GM03348 (cell line): ENCODE results near the gene EML5.
A peak's percentile ranks its signal among the peaks of the same experiment; 100 is the strongest.

Source experiments
- DNase-seq: peaks from one replicate; pipeline ENCODE4 v3.0.0; 2012; ENCODE audit warnings: low spot score

EML5 gene

DNA sequence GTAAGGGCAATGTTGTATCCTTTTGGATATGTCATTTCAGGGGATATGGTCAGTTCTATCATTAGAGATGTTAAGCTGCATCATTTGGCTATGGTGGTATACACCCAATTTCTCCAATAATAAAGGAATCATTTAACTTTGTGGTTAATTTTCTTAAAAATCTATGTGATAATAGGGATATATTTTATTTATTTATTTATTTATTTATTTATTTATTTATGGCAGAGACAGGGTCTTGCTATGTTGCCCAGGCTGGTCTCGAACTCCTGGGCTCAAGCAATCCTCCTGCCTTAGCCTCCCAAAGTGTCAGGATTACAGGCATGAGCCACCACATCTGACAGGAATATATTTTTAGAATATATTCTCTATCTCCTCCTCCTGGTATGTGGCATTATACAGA is 85.7 kb downstream of the EML5 start:
- DNase-seq, result no peak

DNA sequence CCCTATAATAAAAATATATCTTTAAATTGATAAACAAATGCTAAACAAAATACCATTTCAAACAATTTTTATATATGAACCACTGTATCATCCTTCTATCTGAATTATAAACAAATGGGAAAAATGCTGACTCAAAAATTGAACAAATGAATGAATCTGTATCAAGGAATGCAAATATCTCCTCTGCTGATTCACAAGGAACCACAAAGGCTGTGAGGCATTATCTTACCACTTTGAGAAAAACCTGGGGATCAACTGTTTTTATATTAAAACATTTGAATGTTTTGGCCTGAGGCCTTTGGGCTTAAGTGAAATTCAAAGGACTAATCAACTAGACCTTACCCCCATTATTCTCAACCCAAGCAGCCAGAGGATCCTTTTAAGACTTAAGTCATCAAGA is 86.3 kb downstream of the EML5 start:
- DNase-seq, result peak; percentile 5

DNA sequence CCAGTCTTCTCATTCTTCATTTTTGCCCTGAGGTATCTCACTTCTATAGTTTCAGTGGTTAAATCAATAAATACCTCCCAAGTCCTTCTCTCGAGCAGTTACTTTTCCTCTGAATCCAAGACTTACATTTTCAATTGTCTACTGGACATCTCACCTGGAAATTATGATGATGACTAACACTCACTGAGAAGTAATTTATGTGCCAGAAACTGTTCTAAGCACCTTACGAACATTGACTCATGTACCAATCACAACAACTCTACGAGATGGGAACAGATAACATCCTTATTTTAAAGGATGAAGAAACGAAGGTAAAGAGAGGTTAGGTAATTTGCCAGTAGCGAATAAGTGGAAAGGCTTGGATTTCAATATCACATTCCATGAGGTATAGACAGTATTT is 94.1 kb downstream of the EML5 start:
- DNase-seq, result no peak

DNA sequence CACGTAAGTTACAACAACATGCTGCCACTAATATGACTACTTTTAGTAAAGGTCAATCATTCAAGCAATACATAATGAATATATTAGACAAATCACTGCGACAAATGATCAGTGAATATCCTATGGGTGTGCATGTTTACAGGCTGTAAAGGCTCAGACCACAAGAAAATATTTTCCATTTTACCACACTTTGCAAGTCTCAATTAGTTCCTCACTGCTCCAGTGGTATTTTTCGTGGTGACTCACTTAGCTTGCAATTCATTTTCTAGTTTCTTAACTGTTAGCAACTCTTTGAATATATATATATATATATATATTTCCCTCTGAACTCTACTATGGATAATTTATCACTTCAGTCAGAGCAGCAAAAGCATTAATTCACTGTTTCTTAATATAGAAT is 96.9 kb downstream of the EML5 start:
- DNase-seq, result peak; percentile 5

DNA sequence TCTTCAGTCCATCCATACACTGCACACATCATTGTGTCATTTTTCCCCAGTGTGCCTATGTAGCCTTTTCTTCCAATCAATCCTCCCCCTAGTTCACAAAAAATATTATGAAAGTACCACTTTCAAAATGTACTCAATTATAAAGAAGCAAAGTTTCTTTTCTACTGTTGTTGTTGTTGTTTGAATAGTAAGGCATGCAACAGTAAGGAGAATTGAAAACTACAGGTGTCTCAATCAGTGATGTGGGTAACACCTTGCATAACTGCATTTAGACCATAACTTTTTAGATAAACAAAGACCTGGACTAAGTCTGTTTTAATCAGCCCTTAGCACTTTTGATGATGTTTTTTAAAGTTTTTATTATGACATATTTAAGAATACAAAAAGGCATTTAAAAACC is 104.4 kb downstream of the EML5 start:
- DNase-seq, result no peak

DNA sequence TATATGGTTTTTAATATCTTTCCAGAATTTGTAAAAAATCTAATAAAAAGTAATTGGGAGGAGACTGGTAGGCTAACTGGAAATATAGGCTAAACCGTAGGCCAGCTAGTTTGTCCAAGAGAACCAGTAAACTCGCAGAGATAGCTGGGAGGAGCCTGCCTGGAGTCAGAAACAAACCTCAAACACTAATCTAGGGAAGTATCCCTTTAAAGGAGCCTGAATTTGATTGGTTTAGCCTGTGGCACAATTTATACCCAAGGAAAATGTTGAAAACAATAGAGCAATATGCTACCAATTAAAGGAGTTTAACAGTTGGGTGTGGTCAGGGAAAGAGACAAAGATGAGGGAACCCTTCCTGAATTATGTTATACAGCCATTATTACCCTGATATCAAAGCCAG is 109.6 kb downstream of the EML5 start:
- no peak for DNase-seq

DNA sequence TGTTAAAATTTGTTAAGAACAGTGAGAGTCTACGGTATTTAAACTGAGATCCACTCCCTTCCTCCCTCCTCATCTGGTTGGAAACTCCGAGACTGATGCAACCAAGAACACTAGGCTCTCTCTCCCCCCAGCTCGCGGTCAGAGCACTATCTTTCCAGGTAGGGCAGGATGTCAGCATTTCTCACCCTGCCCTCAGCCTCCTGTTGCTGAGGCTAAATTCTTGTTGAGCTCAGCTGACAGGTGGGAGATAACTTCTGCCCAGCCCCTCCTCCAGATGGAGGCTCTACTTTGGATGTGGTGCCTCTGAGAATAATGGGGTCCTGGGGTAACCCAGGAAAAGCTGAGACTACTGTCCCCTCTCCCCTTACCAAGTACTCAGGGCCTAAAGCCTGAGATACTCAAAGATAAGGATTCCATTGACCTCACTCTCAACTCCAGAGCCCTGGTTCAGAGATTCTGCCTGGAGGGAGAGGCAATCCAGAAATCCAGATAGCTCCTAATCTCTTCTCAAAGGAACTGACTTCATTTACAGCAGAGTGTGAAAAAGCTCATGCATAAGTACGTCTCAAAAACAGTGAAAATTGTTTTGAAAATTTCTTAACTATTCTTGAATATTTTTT is 110.1 kb downstream of the EML5 start:
- no peak for DNase-seq

DNA sequence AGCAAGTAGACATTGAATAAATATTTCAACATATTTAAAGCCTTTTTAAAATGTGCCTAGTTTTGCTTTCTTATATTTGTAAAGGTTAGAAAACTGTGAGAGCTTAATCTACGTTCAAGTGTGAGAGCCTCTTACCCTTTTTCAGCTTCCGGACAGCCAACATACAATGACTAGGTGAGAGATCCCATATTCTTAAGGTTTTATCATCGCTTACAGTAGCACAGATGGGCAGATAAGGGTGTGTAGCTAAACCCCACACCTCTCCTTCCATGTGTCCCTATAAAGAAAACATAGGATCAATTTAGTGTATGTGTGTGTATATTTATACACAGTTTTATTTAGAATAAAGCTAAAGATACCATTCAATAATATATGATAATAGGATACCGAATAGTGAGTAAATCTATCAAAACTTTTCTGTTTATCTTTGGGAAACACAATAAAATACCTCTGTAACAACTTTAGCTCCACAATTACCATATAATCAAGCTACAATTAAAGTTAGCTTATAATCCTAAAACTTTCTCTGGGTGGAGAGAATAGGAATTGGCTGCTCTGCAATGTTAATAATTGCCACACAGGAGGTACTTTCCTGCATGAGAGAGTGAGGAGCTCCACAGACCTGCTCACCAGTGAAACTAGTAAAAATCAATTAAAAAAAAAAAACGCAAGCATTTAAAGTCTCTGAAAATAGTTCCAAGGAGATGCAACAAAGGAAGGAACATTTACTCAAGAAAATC is 110.8 kb downstream of the EML5 start:
- DNase-seq, result no peak

DNA sequence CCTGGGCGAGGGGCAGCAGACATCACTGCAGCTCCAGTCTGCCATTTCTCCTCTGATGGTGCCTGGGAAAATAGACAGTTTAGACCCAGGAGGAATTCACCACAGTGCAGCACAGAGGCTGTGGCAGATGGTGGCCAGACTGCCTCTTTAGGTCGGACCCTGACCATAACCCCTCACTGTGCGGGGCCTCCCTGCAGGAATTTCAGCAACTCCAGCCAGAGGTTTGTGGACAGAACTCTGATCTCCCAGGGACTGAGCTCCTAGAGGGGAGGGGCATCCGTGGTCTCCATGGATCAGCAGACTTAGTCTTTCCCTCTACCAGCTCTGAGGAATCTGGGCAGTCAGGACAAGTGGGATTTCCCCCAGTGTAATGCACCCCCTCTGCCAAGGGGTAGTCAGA is 123.4 kb downstream of the EML5 start:
- no peak for DNase-seq

DNA sequence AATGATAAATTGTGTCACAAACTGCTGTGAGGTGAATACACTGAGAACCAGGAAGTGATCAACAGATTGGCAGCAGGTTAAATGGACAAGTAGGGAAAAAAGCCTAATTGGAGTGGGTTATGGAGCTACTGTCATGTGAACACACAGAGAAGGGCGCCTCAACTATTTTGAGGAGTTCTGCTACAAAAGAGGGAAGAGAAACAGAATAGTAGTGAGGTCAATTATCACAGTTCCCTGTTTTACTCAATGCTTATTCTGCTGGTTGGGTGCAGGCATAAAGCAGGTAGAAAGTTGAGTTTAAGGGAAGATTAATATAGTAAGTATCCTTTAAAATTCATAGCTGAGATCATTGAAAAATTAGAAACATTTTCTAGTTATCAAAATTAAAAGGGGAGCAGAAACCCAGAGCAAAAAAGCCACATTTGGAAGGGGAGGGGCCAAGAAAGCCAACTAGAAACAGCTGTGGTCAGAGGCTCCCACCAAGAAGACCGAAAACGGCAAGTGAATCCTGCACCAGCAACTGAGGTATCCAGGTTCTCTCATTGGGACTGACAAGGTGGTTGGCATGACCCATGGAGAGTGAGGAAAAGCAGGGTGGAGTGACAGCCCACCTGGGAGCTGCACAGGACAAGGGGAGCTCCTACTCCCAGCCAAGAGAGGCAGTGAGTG is 124.2 kb downstream of the EML5 start:
- DNase-seq, result no peak

DNA sequence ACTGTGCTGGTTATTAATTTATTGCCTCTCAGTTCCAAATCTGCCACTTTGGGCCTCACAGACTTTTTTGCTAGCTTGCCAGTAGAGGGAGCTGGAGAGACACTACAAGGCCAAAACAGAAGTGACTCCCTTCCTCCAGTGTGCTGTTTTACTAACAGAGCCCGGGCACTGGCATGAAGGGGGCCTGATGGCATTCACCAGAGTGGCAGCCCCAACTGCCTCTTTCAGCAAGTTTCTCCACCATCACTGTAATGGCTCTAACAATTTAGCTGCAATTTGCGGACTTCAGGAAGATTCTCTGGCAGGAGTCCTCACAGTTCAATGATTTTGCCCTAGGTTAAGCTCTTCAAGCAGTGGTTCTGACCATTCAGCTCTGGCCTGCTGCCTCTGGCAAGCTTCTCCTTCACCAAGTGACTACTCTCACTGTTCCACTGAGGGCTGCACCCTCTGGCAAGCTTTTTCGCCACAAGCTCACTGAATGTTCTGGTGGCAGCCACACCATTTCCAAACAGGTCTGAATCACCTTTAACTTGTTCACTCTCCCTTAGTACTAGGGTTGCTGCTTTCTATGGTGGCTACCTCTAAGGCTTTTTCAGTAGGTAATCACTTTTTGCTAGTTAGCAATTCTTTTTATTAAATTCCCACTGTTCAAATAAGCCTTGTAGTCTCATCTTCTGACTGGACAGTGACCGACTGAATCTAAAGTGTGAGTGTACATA is 125.0 kb downstream of the EML5 start:
- DNase-seq, result peak; percentile 84

DNA sequence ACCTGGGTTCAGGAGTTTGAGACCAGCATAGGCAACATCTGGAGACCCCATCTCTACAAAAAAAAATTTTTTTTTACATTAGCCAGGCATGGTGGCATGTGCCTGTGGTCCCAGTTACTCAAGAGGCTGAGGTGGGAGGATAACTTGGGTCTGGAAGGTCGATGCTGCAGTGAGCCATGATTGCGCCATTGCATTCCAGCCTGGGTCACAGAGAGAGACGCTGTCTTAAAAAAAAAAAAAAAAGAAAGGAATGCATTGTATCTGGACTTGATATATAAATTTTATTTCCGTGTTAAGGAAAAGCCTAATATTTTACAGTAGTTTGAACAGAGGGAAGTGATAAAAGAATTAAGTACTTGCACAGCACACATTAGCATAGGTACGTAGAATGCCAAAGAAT is 132.7 kb downstream of the EML5 start:
- DNase-seq, result peak; percentile 14

DNA sequence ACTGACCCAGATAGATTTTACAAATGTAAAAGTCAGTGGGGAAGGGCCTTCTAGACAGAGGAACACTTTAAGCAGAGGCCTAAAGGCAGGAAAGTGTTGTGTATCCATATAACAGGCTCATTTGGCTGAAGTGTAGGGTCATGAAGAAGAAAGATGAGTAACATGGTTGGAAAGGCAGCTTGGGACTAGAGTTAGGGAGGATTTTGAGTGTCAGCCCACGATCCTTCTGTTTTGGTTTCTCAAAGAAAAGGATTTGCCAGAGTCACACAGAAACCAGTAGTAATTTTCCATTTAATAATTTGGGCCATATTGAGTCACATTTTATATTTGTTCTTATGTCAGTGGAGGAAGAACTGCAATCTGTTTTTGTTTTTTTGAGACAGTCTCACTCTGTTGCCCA is 153.5 kb downstream of the EML5 start:
- DNase-seq, result no peak

DNA sequence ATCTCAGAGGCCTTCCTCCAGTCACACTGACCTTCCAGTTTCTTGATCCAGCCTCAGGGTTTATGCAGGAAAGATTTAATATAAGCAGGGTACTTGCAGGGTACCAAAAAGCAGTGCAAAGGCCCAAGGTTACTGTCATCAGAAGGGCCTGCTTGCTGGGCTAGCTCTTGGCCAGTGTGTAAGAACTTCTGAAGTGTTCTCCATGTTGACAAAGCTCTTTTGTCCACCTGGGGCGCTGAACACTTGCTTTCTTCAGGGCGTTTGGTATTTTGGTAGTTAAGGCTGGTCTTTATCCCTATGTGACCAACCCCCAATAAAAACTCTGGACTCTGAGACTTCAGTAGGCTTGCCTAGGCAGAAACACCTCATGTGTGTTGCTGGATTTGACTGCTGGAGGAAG is 160.2 kb downstream of the EML5 start:
- no peak for DNase-seq

DNA sequence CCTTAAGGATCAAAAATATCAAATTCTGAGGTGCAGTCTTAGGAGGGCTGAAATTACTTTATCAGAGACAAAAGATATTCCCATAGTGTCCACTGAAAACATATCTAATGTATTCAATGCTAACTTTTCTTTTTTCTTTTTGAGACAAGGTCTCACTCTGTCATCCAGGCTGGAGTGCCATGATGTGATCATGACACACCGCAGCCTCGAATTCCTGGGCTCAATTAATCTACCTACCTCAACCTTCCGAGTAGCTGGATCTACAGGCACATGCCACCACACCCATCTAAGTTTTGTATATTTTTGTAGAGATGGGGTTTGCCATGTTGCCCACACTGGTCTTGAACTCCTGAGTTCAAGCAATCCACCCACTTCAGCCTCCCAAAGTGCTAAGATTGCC is 161.7 kb downstream of the EML5 start:
- no peak for DNase-seq

DNA sequence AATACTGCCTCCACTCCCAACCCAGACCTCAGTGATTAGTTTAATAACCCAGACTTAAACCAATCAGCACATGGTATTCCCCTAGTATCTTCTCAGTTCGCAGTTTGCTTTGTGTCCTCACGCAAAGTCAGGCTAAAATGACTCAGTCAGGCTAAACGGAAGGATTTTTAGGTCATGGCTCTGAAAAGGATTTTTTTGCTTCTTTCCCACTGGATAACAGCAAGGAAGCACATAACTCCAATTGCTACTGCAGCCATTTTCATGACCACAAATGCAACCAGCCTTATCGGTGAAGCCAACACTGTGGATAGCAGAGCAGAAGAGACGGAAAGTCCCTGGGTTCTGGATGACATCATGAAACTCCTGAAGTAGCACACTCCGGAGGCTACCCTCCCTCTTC is 162.2 kb downstream of the EML5 start:
- no peak for DNase-seq

DNA sequence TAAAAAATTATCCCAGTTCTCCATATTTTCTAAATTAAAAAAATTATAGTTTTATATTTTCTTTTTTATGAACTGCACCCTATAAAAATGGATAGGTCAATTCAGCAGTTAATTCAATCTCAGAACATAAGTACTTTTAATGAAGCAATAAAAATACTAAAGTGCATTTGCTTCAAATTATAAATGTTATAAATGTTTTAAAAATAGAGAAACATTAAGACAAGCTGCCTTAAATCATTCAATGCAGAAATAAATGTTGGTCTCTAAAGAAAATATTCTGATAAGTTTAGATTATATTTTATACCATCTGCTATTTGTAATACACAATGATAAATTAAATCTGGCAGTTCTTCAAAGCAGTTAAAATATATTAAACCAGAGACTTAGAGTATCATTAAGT is 164.3 kb downstream of the EML5 start:
- DNase-seq, result no peak

DNA sequence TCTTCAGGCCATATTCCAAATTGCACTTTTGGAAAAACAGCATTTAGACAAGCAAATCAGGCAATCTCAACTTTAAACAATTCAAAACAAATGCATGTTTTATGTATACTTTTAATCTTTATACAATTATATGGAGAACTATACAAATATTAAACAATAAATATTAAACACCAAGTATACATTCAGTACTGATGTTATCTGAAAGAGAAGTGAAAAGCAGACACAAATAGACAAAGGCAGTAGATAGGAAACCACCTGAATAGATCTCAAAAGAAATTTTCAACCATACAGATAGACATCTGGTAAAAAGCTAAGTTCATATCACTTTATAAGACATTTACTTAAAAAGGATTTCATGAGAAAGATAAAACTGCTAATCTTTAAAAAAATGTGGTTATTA is 164.7 kb downstream of the EML5 start:
- no peak for DNase-seq

DNA sequence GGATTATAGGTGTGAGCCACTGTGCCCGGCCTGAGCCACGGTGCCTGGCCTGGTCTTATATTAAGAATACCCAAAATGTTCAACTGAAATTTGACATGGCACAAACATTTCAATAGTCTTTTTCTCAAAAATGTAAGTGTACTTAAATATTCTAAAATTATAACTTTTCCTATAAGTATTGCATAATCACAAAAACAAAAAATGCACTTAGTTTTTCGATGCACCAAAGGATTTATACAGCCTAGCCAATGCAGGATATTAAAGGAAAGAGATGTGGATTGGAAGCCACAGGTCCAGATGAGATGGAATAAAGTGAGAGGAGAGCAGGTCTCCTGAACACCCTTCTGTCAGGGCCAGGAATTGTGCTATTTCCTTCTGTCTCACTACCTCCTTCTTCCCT is 167.1 kb downstream of the EML5 start:
- no peak for DNase-seq

DNA sequence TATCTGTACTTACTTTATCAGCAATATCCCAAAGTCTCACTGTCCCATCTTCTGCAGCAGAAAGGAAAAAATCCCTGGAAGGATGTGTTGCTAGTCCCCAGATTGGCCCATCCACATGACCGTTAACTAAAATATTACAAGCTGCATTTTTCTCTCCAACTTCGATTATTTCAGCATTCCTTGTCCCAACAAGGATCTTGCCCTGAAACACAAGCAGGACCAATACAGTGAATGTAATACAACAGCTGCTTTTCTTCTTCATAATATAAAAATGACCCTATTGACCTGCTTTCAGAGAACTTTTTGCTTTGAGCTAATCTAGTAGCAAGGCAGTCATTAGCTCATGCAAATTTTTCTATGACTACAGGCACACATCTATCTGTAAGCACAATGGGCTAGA is 171.7 kb downstream of the EML5 start:
- no peak for DNase-seq

DNA sequence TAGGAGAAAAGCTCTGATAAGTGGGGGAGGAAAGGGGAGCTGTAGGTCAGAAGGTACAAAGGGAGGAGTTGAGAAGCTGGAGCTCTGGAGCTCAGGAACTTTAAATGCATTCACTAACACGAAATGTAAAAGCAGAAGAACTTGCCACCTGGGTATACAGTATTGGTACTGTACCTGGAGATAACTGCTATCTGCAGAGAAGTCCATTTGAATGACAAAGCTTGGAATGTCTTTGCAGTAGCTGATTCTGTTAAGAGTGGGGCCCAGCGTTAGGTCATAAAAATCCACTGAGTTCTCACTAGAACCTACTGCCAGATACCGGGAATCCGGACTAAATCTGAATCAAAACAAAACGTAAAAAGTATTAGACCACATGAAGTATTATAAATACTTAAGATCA is 174.3 kb downstream of the EML5 start:
- no peak for DNase-seq

DNA sequence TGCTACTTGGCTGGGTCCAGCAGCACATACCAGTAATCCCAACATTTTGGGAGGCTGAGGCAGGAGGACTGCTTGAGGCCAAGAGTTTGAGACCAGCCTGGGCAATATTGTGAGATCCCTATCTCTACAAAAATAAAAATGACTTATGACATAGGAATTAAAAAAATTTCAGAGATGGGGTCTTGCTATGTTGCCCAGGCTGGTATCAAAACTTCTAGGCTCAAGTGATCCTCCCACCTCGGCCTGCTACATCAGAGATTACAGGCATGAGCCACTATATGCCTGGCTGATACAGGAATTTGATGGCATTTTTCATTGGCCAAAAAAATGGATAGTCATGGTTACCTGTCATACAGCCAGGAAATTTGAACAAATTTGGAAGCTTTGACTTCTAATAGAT is 175.3 kb downstream of the EML5 start:
- DNase-seq, result no peak

DNA sequence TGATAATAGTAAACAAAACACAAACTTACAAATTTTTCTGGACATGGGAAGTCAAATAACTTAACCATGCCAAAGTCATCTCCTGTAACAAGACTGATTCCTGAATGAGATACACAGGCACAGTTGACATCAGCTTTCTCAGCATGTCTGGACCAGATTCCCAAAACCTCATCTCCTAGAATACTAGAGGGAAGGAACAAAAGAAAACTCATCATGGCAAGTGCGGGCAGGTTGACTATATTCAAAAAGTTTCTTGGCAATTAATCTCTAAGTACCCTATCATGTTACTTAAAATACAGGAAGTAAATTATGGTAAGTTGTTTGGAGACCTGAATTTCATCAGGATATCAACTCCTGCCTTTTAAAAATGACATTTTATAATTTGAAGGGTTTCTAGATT is 176.1 kb downstream of the EML5 start:
- no peak for DNase-seq
